ENCODE measurements around the gene ACY1.

DNA sequence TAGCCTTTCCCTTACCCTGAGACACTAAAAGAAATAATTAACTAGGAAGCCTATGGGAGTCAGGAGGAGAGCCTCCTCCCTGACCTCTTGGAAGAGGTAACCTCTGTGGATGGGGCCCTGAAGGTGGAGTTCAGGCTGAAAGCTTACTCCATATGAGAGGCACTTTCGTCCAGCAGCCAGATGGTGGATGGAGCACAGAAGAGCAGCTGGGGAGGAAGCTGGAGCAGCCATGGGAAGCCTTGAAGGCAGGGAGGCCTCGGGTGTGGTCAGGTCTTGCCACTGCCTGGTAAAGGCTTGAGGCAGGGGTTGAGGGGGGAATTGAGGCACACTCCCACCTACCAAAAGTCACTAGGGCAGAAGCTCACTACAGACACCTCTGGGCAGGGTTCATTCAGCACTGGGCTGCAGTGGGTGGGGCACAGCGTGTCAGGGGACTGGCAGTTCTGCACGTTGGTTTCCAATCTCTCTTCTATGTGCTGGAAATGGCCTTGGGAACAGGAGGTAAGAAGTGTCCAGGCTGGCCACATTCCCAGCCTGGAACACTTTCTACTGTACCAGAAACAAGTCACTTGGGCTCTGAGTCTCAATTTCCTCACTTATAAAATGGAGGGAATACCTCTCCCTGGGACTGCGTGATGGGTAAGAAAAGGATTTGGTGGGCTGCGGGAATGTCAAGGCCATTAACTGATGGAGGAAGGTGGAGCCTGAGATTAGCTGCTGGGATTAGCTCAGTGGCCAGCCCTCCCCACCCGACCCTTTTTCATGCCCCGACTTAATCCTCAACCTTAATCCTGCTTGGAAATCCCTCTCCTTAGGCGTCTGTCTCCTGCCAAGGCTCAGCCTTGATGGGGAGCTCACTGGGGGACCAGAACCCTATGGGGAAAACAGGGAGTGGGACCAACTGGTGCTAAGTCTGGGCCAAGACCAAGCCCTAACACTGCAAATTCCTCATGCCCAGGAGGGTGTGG lies 21.4 kb upstream of the ACY1 start:
- TF ChIP-seq, protein P1, sequence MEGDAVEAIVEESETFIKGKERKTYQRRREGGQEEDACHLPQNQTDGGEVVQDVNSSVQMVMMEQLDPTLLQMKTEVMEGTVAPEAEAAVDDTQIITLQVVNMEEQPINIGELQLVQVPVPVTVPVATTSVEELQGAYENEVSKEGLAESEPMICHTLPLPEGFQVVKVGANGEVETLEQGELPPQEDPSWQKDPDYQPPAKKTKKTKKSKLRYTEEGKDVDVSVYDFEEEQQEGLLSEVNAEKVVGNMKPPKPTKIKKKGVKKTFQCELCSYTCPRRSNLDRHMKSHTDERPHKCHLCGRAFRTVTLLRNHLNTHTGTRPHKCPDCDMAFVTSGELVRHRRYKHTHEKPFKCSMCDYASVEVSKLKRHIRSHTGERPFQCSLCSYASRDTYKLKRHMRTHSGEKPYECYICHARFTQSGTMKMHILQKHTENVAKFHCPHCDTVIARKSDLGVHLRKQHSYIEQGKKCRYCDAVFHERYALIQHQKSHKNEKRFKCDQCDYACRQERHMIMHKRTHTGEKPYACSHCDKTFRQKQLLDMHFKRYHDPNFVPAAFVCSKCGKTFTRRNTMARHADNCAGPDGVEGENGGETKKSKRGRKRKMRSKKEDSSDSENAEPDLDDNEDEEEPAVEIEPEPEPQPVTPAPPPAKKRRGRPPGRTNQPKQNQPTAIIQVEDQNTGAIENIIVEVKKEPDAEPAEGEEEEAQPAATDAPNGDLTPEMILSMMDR (conservative IDR thresholded peaks at IDR 0.05) = no peak
- no peak for TF ChIP-seq ZFX (IDR thresholded peaks at IDR 0.05)

All from C4-2B (cell line).